ENCODE data around the gene RDH13. TPM values are rescaled to one million over a fixed set of nuclear protein-coding genes. Genes with fewer than 3 reads are reported as not detected.

Gene RDH13
- total and polyA plus RNA-seq, 10 of the 15 experiments (the other 5 are each of a cell fraction or from before 2014, with no cell fraction given), result 1.3 to 11.6 (median 8.9) TPM

GRCh38 chr19:55032170-55032800 lies 30.7 kb downstream of the RDH13 start:
- H2AFZ ChIP-seq (ENCODE audit: control insufficient read depth, low read depth, low read length), result no peak overlapping the region
- FAIRE-seq (no peak), DNase-seq (ENCODE audit: low read depth, low spot score) (no peak), ATAC-seq (no peak)
- intact Hi-C loops (cut with micrococcal nuclease; ENCODE audit: unreplicated experiment) (no loop called here), in situ Hi-C loops (cut with MboI) (no loop called here)
- no peaks in the 10 kb centered on the region for H4K20me1 ChIP-seq (ENCODE audit: control insufficient read depth, insufficient read depth)
- H3K9me3 ChIP-seq (replicated peaks; ENCODE audit: control insufficient read depth, insufficient read depth, low read length), result no peaks in the 10 kb centered on the region
- CTCF ChIA-PET, result no interaction called here
- POLR2A ChIA-PET, result no interaction called here
- TF ChIP-seq NR2C1 (IDR thresholded peaks at IDR 0.05), result no peak
- TF ChIP-seq CHD1 (IDR thresholded peaks at IDR 0.05; ENCODE audit: low read depth, low read length), result no peak
- 73% methylated on average over 16 of the region's 22 CpGs for WGBS (ENCODE audit: insufficient coverage, insufficient replicate concordance, low lambda C conversion rate, missing lambda C conversion rate)
- H3K4me1 ChIP-seq (ENCODE audit: control insufficient read depth, insufficient read depth, low read length), result no peaks in the 10 kb centered on the region
- no peak overlapping the region for H3K4me3 ChIP-seq
- no peaks in the 10 kb centered on the region for H3K27me3 ChIP-seq (replicated peaks in 1 of 2; ENCODE audit: control insufficient read depth in 2 of 2, insufficient read depth in 2 of 2, low read length in 1 of 2)
- H3K36me3 ChIP-seq (ENCODE audit: control insufficient read depth in 2 of 2, insufficient read depth in 2 of 2, low read length in 1 of 2), result no peaks in the 10 kb centered on the region
- BruUV-seq (replicated peaks), result no TSS peak
- no peak overlapping the region for H3K9ac ChIP-seq (ENCODE audit: control insufficient read depth, insufficient read depth, low read length)
- no peaks in the 10 kb centered on the region for H3K79me2 ChIP-seq (ENCODE audit: control insufficient read depth, insufficient read depth, low read length)
- H3K4me2 ChIP-seq (ENCODE audit: control insufficient read depth, insufficient read depth), result no peak overlapping the region
- RAD21 ChIA-PET (ENCODE audit: unreplicated experiment), result no interaction called here
- SMC1A ChIA-PET (ENCODE audit: uncharacterized antibody, unreplicated experiment), result no interaction called here
- H3K27ac ChIP-seq (ENCODE audit: control insufficient read depth, insufficient read depth), result no peak overlapping the region

GRCh38 chr19:55031178-55031577 lies 31.8 kb downstream of the RDH13 start:
- H3K4me1 ChIP-seq (ENCODE audit: control insufficient read depth, insufficient read depth, low read length), result no peaks in the 10 kb centered on the region
- ChIA-PET RAD21 (ENCODE audit: unreplicated experiment) (no interaction called here), SMC1A (ENCODE audit: uncharacterized antibody, unreplicated experiment) (no interaction called here), CTCF (no interaction called here), POLR2A (no interaction called here)
- no peak overlapping the region for H3K9ac ChIP-seq (ENCODE audit: control insufficient read depth, insufficient read depth, low read length)
- ATAC-seq, result no peak
- in situ Hi-C loops (cut with MboI) (no loop called here), intact Hi-C loops (cut with micrococcal nuclease; ENCODE audit: unreplicated experiment) (no loop called here)
- H4K20me1 ChIP-seq (ENCODE audit: control insufficient read depth, insufficient read depth), result no peaks in the 10 kb centered on the region
- no peaks in the 10 kb centered on the region for H3K79me2 ChIP-seq (ENCODE audit: control insufficient read depth, insufficient read depth, low read length)
- no peak overlapping the region for H2AFZ ChIP-seq (ENCODE audit: control insufficient read depth, low read depth, low read length)
- no peak for DNase-seq (ENCODE audit: low read depth, low spot score)
- WGBS (ENCODE audit: insufficient coverage, insufficient replicate concordance, low lambda C conversion rate, missing lambda C conversion rate), result 74% methylated on average over 7 of the region's 7 CpGs
- no peak overlapping the region for H3K27ac ChIP-seq (ENCODE audit: control insufficient read depth, insufficient read depth)
- no TSS peak for BruUV-seq (replicated peaks)
- H3K9me3 ChIP-seq (replicated peaks; ENCODE audit: control insufficient read depth, insufficient read depth, low read length), result no peaks in the 10 kb centered on the region
- no peaks in the 10 kb centered on the region for H3K27me3 ChIP-seq (replicated peaks in 1 of 2; ENCODE audit: control insufficient read depth in 2 of 2, insufficient read depth in 2 of 2, low read length in 1 of 2)
- no peak for FAIRE-seq
- H3K36me3 ChIP-seq (ENCODE audit: control insufficient read depth in 2 of 2, insufficient read depth in 2 of 2, low read length in 1 of 2), result no peaks in the 10 kb centered on the region
- H3K4me3 ChIP-seq, result no peak overlapping the region
- no peak overlapping the region for H3K4me2 ChIP-seq (ENCODE audit: control insufficient read depth, insufficient read depth)
- TF ChIP-seq, protein P1, sequence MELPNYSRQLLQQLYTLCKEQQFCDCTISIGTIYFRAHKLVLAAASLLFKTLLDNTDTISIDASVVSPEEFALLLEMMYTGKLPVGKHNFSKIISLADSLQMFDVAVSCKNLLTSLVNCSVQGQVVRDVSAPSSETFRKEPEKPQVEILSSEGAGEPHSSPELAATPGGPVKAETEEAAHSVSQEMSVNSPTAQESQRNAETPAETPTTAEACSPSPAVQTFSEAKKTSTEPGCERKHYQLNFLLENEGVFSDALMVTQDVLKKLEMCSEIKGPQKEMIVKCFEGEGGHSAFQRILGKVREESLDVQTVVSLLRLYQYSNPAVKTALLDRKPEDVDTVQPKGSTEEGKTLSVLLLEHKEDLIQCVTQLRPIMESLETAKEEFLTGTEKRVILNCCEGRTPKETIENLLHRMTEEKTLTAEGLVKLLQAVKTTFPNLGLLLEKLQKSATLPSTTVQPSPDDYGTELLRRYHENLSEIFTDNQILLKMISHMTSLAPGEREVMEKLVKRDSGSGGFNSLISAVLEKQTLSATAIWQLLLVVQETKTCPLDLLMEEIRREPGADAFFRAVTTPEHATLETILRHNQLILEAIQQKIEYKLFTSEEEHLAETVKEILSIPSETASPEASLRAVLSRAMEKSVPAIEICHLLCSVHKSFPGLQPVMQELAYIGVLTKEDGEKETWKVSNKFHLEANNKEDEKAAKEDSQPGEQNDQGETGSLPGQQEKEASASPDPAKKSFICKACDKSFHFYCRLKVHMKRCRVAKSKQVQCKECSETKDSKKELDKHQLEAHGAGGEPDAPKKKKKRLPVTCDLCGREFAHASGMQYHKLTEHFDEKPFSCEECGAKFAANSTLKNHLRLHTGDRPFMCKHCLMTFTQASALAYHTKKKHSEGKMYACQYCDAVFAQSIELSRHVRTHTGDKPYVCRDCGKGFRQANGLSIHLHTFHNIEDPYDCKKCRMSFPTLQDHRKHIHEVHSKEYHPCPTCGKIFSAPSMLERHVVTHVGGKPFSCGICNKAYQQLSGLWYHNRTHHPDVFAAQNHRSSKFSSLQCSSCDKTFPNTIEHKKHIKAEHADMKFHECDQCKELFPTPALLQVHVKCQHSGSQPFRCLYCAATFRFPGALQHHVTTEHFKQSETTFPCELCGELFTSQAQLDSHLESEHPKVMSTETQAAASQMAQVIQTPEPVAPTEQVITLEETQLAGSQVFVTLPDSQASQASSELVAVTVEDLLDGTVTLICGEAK (IDR thresholded peaks at IDR 0.05; ENCODE audit: borderline replicate concordance), result no peak
- TF ChIP-seq BACH1 (IDR thresholded peaks at IDR 0.05; ENCODE audit: borderline replicate concordance) (no peak), SMC3 (IDR thresholded peaks at IDR 0.05; ENCODE audit: borderline replicate concordance, low read length) (no peak), ZNF24 (IDR thresholded peaks at IDR 0.05) (no peak), RUNX3 (IDR thresholded peaks at IDR 0.05; ENCODE audit: low read length) (no peak), MEF2B (IDR thresholded peaks at IDR 0.05; ENCODE audit: partially characterized antibody, poor library complexity, severe bottlenecking) (no peak), BCL11A (IDR thresholded peaks at IDR 0.05; ENCODE audit: low read depth, low read length) (no peak), KAT2A (conservative IDR thresholded peaks at IDR 0.05; ENCODE audit: control insufficient read depth, low read depth, low read length) (no peak)

All from GM12878 (cell line).